ENCODE data around the gene PRKG1.

GRCh38 chr10:51180141-51180540 is 105.9 kb downstream of the PRKG1 start:
- TF ChIP-seq CTCF (IDR thresholded peaks at IDR 0.05): no peak
- TF ChIP-seq POLR2A (IDR thresholded peaks at IDR 0.05): no peak
